ENCODE measurements around the gene LIMS2. TPM values are rescaled to one million over a fixed set of nuclear protein-coding genes. Genes with fewer than 3 reads are reported as not detected.

LIMS2 gene
- total RNA-seq, 1 experiment from 2014 or later = 8.9 TPM

DNA sequence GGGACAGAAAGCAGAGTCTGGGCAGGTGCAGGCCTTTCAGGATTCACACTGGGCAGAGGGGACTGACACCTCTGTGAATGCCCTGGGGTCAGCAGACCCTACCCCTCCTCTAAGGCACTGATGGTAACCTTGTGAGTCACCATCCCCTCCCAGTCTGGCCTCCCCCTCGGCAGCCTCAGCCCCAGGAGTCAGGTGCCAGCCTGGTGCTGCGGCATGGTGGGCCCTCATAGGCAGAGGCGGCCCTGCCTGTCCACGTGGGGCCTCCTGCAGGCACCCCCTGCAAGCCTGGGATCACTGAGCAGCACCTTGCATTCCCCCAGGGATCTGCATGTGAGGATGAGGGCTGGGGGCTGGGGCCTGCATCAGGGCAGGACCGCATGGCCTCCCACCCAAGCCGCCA, 34.2 kb downstream of the LIMS2 start:
- ATAC-seq (no peak), DNase-seq (ENCODE audit: low read depth, low spot score) (no peak)
- ChIA-PET POLR2A (no interaction called here), CTCF (no interaction called here)
- no peaks in the 10 kb centered on the region for H3K27me3 ChIP-seq (ENCODE audit: control insufficient read depth, insufficient read depth, low read length)
- H3K4me1 ChIP-seq (ENCODE audit: control insufficient read depth, insufficient read depth, low read length) = peaks cover 10% of the 10 kb centered on the region
- intact Hi-C loops (cut with micrococcal nuclease; ENCODE audit: unreplicated experiment) = no loop called here
- TF ChIP-seq CTCF (IDR thresholded peaks at IDR 0.05) = no peak
- TF ChIP-seq, protein P1, sequence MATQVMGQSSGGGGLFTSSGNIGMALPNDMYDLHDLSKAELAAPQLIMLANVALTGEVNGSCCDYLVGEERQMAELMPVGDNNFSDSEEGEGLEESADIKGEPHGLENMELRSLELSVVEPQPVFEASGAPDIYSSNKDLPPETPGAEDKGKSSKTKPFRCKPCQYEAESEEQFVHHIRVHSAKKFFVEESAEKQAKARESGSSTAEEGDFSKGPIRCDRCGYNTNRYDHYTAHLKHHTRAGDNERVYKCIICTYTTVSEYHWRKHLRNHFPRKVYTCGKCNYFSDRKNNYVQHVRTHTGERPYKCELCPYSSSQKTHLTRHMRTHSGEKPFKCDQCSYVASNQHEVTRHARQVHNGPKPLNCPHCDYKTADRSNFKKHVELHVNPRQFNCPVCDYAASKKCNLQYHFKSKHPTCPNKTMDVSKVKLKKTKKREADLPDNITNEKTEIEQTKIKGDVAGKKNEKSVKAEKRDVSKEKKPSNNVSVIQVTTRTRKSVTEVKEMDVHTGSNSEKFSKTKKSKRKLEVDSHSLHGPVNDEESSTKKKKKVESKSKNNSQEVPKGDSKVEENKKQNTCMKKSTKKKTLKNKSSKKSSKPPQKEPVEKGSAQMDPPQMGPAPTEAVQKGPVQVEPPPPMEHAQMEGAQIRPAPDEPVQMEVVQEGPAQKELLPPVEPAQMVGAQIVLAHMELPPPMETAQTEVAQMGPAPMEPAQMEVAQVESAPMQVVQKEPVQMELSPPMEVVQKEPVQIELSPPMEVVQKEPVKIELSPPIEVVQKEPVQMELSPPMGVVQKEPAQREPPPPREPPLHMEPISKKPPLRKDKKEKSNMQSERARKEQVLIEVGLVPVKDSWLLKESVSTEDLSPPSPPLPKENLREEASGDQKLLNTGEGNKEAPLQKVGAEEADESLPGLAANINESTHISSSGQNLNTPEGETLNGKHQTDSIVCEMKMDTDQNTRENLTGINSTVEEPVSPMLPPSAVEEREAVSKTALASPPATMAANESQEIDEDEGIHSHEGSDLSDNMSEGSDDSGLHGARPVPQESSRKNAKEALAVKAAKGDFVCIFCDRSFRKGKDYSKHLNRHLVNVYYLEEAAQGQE (IDR thresholded peaks at IDR 0.05; ENCODE audit: insufficient read depth in 1 of 2, low read depth in 2 of 2, low read length in 1 of 2) = no peak
- TF ChIP-seq SIN3A (IDR thresholded peaks at IDR 0.05; ENCODE audit: borderline replicate concordance, insufficient read depth, low read depth, low read length) = no peak
- TF ChIP-seq TCF7L2 (IDR thresholded peaks at IDR 0.05; ENCODE audit: low read depth, low read length) = no peak
- no peak for TF ChIP-seq POLR2AphosphoS5 (IDR thresholded peaks at IDR 0.05; ENCODE audit: low read depth, low read length)
- H3K9me3 ChIP-seq (ENCODE audit: control insufficient read depth, insufficient read depth, low read depth, low read length) = no peaks in the 10 kb centered on the region
- H3K36me3 ChIP-seq (ENCODE audit: control insufficient read depth, insufficient read depth, low read length) = no peaks in the 10 kb centered on the region
- in situ Hi-C loops (cut with HindIII; ENCODE audit: low pct_unique_long_range_greater_than_20kb, low sequenced_read_pairs) = no loop called here
- no peak overlapping the region for H3K27ac ChIP-seq (ENCODE audit: low read length)
- H3K4me3 ChIP-seq (ENCODE audit: low read depth in 2 of 2, low read length in 2 of 2) = no peak overlapping the region
- BruUV-seq (replicated peaks) = no TSS peak

DNA sequence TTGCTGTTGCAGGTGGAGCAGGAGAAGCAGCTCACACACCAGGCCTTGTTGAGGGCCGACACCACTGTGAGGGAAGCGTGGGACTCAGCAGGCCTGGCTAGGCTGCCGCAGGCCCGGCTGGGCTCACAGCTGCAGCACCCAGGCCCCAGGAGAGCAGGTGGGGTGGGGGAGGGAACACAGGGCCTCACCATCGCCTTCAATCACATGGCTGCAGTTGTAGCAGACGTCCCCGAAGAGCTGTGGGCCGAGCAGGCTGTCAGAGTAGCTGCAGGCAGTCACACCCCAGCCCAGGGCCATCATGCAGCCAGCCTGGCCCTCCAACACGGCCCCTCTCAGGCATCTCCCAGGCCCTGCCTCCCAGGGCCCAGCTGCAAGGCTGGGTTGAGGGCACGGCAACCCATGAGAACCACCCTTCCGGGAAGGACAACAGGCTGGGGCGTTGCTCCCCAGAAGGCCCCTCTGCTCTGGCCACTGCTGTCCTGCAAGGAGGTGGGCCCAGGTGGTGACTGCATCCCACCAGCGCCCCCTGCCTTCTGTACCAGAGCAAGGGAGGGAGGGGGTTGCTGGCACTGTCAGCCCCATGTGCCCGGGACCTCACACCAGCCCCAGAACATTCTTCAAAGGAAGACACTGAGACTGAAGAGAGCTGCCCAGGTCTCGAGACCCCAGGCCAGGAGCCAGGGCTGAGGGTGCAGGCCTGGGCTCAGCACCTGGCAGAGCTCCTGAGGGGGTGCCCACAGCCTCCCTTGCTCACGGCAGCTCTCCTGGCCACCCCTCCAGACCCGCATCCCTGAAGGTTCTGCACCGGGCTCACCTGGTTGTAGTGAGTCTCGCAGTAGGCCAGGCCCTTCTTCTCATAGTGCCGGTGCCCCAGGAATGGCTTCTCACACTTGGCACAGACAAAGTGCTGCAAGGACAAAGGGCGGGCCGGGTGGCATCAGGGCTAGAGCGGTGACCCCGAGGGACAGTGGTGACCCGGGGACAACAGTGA, 35.0 kb downstream of the LIMS2 start:
- ATAC-seq = no peak
- BruUV-seq (replicated peaks) = no TSS peak
- Histone ChIP-seq H3K27ac (ENCODE audit: low read length) (no peak overlapping the region), H3K9me3 (ENCODE audit: control insufficient read depth, insufficient read depth, low read depth, low read length) (no peaks in the 10 kb centered on the region), H3K36me3 (ENCODE audit: control insufficient read depth, insufficient read depth, low read length) (no peaks in the 10 kb centered on the region), H3K4me1 (ENCODE audit: control insufficient read depth, insufficient read depth, low read length) (peaks cover 10% of the 10 kb centered on the region), H3K27me3 (ENCODE audit: control insufficient read depth, insufficient read depth, low read length) (no peaks in the 10 kb centered on the region), H3K4me3 (ENCODE audit: low read depth in 2 of 2, low read length in 2 of 2) (no peak overlapping the region)
- ChIA-PET POLR2A (no interaction called here), CTCF (interaction anchor here (1.1 kb wide), 1 partner anchor 49 kb away, joined by 3 read pairs; no protein-coding TSS in a partner anchor)
- no peak for DNase-seq (ENCODE audit: low read depth, low spot score)
- in situ Hi-C loops (cut with HindIII; ENCODE audit: low pct_unique_long_range_greater_than_20kb, low sequenced_read_pairs) (no loop called here), intact Hi-C loops (cut with micrococcal nuclease; ENCODE audit: unreplicated experiment) (no loop called here)
- TF ChIP-seq POLR2AphosphoS5 (IDR thresholded peaks at IDR 0.05; ENCODE audit: low read depth, low read length) (no peak), TCF7L2 (IDR thresholded peaks at IDR 0.05; ENCODE audit: low read depth, low read length) (no peak), CTCF (IDR thresholded peaks at IDR 0.05) (no peak; the same call in 1 of the 2 replicates), SIN3A (IDR thresholded peaks at IDR 0.05; ENCODE audit: borderline replicate concordance, insufficient read depth, low read depth, low read length) (no peak)
- TF ChIP-seq, protein P1 (IDR thresholded peaks at IDR 0.05; ENCODE audit: insufficient read depth in 1 of 2, low read depth in 2 of 2, low read length in 1 of 2) = no peak

Measured in Panc1 (cell line).